C1 segment of cervical spinal cord (tissue), 14 donors: ENCODE measurements around the gene FRAS1.
"Not testable (repeated sequence)": the region's sequence is repeated elsewhere in the genome, so short reads cannot be mapped to it uniquely, and the experiment has no call there.

Source experiments
- DNase-seq, 14 donors: peaks; one replicate each; lab custom pipeline; 2025; lab: John Stamatoyannopoulos, UW

Gene FRAS1

GRCh38 chr4:78057135-78057599 is at the start of gene FRAS1:
Gene FRAS1 (plus strand): TSS chr4:78057323. CDS start chr4:78058010, 687 bp downstream.
- peak in 3 of 14 donors; percentile 7 to 25 (median 24) for DNase-seq

GRCh38 chr4:78011003-78011402 is 46.1 kb upstream of the FRAS1 start:
- DNase-seq, result not testable (repeated sequence)

GRCh38 chr4:78014889-78015886 is 41.9 kb upstream of the FRAS1 start:
- DNase-seq, result no peak

GRCh38 chr4:78018271-78019049 is 38.7 kb upstream of the FRAS1 start:
- DNase-seq, result no peak

GRCh38 chr4:78019414-78019813 is 37.7 kb upstream of the FRAS1 start:
- DNase-seq, result no peak

- DNase-seq, result no peak
These were observed 36.4 kb upstream of the FRAS1 start for GRCh38 chr4:78020677-78021076.

GRCh38 chr4:78022517-78022916 is 34.6 kb upstream of the FRAS1 start:
- DNase-seq, result no peak

GRCh38 chr4:78024085-78024484 is 33.0 kb upstream of the FRAS1 start:
- DNase-seq, result no peak

GRCh38 chr4:78024576-78025091 is 32.5 kb upstream of the FRAS1 start:
- no peak for DNase-seq

GRCh38 chr4:78031417-78031950 is 25.6 kb upstream of the FRAS1 start:
- no peak for DNase-seq

GRCh38 chr4:78032446-78032845 is 24.7 kb upstream of the FRAS1 start:
- DNase-seq, result peak in 1 of 14 donors; percentile 1

GRCh38 chr4:78032929-78033328 is 24.2 kb upstream of the FRAS1 start:
- no peak for DNase-seq

GRCh38 chr4:78033861-78034260 is 23.3 kb upstream of the FRAS1 start:
- DNase-seq, result no peak

GRCh38 chr4:78038704-78039103 is 18.4 kb upstream of the FRAS1 start:
- DNase-seq, result no peak

- DNase-seq, result no peak
These were observed 17.4 kb upstream of the FRAS1 start for GRCh38 chr4:78039678-78040077.

GRCh38 chr4:78040431-78040830 is 16.7 kb upstream of the FRAS1 start:
- DNase-seq, result no peak

- DNase-seq, result no peak
These were observed 9.8 kb upstream of the FRAS1 start for GRCh38 chr4:78047366-78047765.

- peak in 8 of 14 donors; percentile 5 to 30 (median 19) for DNase-seq
These were observed 626 bp upstream of the FRAS1 start for GRCh38 chr4:78056265-78057129.

GRCh38 chr4:78057600-78058550 is 752 bp downstream of the FRAS1 start:
- DNase-seq, result peak in 5 of 14 donors; percentile 1 to 26 (median 24)
